Karpas-422 (cell line): ENCODE data around the gene A1CF. TPM values are rescaled to one million over a fixed set of nuclear protein-coding genes. Genes with fewer than 3 reads are reported as not detected.
"Not testable (repeated sequence)": the region's sequence is repeated elsewhere in the genome, so short reads cannot be mapped to it uniquely, and the experiment has no call there.

Experiments used
- DNase-seq: peaks from one replicate; pipeline ENCODE4 v3.0.0-alpha.2; 2015
- H2AFZ ChIP-seq: fragments of 200-600 bp; sonication (generic); 2 replicates; pipeline ENCODE4 v1.6.1; 2014; ENCODE audit warnings: antibody characterized with exemption, low read length, mixed read lengths
- H3K27ac ChIP-seq: fragments of 200-600 bp; sonication (generic); 2 replicates; pipeline ENCODE4 v1.5.1; 2014; ENCODE audit warnings: mild to moderate bottlenecking, low read length, moderate library complexity
- H3K27me3 ChIP-seq: fragments of 200-600 bp; sonication (generic); 2 replicates; pipeline ENCODE4 v1.6.1; 2014; ENCODE audit warnings: low read length, mixed read lengths
- H3K36me3 ChIP-seq: fragments of 200-600 bp; sonication (generic); 2 replicates; pipeline ENCODE4 v1.6.1; 2014; ENCODE audit warnings: low read length, mixed read lengths; ENCODE audit not compliant: insufficient read depth
- H3K4me1 ChIP-seq: fragments of 200-600 bp; sonication (generic); 2 replicates; pipeline ENCODE4 v1.6.1; 2014; ENCODE audit warnings: mild to moderate bottlenecking, low read length, mixed read lengths
- H3K4me2 ChIP-seq: fragments of 200-600 bp; sonication (generic); 2 replicates; pipeline ENCODE4 v1.6.1; 2014; ENCODE audit warnings: low read length, low read depth, mild to moderate bottlenecking; ENCODE audit not compliant: poor library complexity, severe bottlenecking
- H3K4me3 ChIP-seq: fragments of 200-600 bp; sonication (generic); 2 replicates; pipeline ENCODE4 v1.5.1; 2014; ENCODE audit warnings: mild to moderate bottlenecking, antibody characterized with exemption, low read length, mixed read lengths
- H3K79me2 ChIP-seq: fragments of 200-600 bp; sonication (generic); 2 replicates; pipeline ENCODE4 v1.6.1; 2014; ENCODE audit warnings: mild to moderate bottlenecking, low read length, mixed read lengths
- H3K9ac ChIP-seq: fragments of 200-600 bp; sonication (generic); 2 replicates; pipeline ENCODE4 v1.6.0; 2014; ENCODE audit warnings: low read length
- H3K9me2 ChIP-seq: fragments of 200-600 bp; sonication (generic), shearing (Covaris generic); replicated peaks from 2 replicates; pipeline ENCODE4 v1.6.0; 2014; ENCODE audit warnings: mild to moderate bottlenecking, low read length, moderate library complexity; ENCODE audit not compliant: insufficient read depth
- H3K9me3 ChIP-seq: fragments of 300-700, 200-600 bp; sonication (generic); 2 replicates; pipeline ENCODE4 v1.6.1; 2014; ENCODE audit warnings: low read length, mixed read lengths
- H4K20me1 ChIP-seq: fragments of 200-600 bp; sonication (generic); 2 replicates; pipeline ENCODE4 v1.6.1; 2014; ENCODE audit warnings: mild to moderate bottlenecking, antibody characterized with exemption, low read length, low read depth; ENCODE audit not compliant: insufficient read depth
- total RNA-seq: library from RNA; depleted of rRNA; stranded (reverse); fragments of >200 nt; shearing (Covaris generic); gene quantifications from 2 replicates; pipeline ENCODE4 v1.2.3, GENCODE V29; 2014; ENCODE audit warnings: low replicate concordance; rRNA removed

Gene A1CF, protein sequence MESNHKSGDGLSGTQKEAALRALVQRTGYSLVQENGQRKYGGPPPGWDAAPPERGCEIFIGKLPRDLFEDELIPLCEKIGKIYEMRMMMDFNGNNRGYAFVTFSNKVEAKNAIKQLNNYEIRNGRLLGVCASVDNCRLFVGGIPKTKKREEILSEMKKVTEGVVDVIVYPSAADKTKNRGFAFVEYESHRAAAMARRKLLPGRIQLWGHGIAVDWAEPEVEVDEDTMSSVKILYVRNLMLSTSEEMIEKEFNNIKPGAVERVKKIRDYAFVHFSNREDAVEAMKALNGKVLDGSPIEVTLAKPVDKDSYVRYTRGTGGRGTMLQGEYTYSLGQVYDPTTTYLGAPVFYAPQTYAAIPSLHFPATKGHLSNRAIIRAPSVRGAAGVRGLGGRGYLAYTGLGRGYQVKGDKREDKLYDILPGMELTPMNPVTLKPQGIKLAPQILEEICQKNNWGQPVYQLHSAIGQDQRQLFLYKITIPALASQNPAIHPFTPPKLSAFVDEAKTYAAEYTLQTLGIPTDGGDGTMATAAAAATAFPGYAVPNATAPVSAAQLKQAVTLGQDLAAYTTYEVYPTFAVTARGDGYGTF
- not detected in 2 replicates for total RNA-seq

DNA sequence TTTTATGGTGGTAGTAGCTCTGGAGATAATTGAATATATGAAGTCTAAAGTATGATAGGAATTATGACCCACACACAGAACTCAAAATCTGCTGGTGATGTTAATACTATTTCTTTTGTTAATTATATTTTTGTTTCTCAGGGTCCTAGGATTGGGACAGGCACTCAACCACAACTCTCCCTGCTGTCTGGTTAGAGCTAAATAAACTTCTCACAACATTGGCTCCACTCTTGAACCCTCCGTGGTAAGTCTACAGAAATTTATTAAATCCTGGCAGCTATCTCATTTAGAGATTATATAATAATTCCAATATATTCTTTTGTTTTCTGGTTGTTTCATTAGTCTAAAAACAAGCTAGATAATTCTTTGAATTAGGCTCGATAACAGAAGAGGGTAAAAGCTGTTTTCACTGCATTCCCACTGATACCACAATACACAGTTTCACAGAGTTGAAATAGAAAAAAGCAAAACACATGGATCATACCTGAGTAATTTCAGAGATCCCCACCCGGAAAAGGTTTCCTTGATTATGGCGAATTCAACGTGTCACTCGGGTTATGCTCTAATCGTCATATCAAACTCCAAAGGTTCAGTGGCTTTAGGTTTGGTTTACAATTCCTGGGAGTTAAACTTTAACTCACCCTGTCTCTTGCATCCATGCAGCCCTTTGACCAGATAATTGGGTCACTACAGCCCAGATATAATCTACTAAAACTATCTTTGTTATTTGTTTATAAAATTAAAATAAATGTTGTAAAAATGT, at the start of gene A1CF:
A1CF (minus strand) TSS at position 531 of the 763 bp plus-strand sequence. CDS start 25,687 bp downstream, outside the sequence.
- H3K27ac ChIP-seq, result no peak within 1 kb of the TSS
- H3K9ac ChIP-seq, result no peak within 1 kb of the TSS
- H3K4me1 ChIP-seq, result no peaks in the 10 kb centered on the region
- no peak within 1 kb of the TSS for H3K4me3 ChIP-seq
- H2AFZ ChIP-seq, result no peak within 1 kb of the TSS
- no peaks in the 10 kb centered on the region for H3K9me2 ChIP-seq
- H3K4me2 ChIP-seq, result no peak within 1 kb of the TSS
- H3K9me3 ChIP-seq, result no peaks in the 10 kb centered on the region
- H3K79me2 ChIP-seq, result no peaks in the 10 kb centered on the region
- no peaks in the 10 kb centered on the region for H4K20me1 ChIP-seq
- H3K36me3 ChIP-seq, result no peaks in the 10 kb centered on the region
- H3K27me3 ChIP-seq, result no peaks in the 10 kb centered on the region
- no peak for DNase-seq

DNA sequence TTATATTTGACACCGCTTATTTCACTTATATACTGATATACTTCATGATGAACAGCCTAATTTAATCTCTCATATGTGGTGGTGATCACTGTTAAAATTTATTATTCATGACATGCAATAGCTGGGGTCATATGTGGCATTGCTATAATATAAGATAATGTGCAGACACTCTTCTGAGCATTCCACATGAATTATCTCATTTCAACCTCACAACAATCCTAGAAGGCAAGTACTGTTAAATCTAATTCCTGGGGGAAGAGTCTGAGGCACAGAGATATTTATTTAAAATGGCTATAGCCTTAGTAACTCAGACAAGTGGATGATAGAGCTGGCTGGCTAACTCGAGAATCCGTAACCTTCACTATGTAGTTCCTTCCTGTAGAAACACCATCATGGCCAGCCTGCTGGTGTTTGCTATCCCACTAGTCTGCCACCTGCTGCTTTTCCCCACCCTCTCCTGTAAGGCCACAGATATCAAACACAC, 46.6 kb upstream of the A1CF start:
- H3K4me3 ChIP-seq, result no peak overlapping the region
- no peaks in the 10 kb centered on the region for H3K4me1 ChIP-seq
- DNase-seq, result no peak
- H2AFZ ChIP-seq, result no peak overlapping the region
- H3K27ac ChIP-seq, result no peak overlapping the region
- no peaks in the 10 kb centered on the region for H3K79me2 ChIP-seq
- no peaks in the 10 kb centered on the region for H3K27me3 ChIP-seq
- no peaks in the 10 kb centered on the region for H3K36me3 ChIP-seq
- H3K4me2 ChIP-seq, result no peak overlapping the region
- no peak overlapping the region for H3K9ac ChIP-seq
- H3K9me2 ChIP-seq, result no peaks in the 10 kb centered on the region
- no peaks in the 10 kb centered on the region for H4K20me1 ChIP-seq
- H3K9me3 ChIP-seq, result no peaks in the 10 kb centered on the region

GRCh38 chr10:50929670-50930069, 44.2 kb upstream of the A1CF start:
- H3K4me1 ChIP-seq, result no peaks in the 10 kb centered on the region
- H3K79me2 ChIP-seq, result no peaks in the 10 kb centered on the region
- H3K9me3 ChIP-seq, result no peaks in the 10 kb centered on the region
- no peak overlapping the region for H2AFZ ChIP-seq
- H3K27ac ChIP-seq, result no peak overlapping the region
- H3K4me2 ChIP-seq, result no peak overlapping the region
- DNase-seq, result no peak
- H3K36me3 ChIP-seq, result no peaks in the 10 kb centered on the region
- no peaks in the 10 kb centered on the region for H4K20me1 ChIP-seq
- no peaks in the 10 kb centered on the region for H3K27me3 ChIP-seq
- no peak overlapping the region for H3K9ac ChIP-seq
- no peaks in the 10 kb centered on the region for H3K9me2 ChIP-seq
- no peak overlapping the region for H3K4me3 ChIP-seq

DNA sequence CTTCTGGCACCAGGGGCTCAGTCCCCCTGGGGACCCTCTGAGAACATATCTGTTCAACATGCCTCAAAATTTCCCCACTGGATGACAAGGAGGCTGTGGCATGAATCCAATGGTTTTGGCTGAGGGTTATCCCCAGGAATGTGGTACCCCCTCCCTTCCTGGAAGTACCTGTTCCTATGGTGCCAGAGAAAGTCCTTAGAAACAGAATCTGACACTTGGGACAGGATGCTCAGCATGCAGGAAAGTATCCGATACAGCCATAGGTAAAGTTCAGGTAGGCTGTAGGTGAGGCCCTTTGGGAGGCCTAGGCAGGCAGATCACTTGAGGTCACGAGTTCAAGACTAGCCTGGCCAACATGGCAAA, 42.7 kb upstream of the A1CF start:
- H2AFZ ChIP-seq, result no peak overlapping the region
- no peaks in the 10 kb centered on the region for H3K27me3 ChIP-seq

GRCh38 chr10:50927522-50928189, 42.2 kb upstream of the A1CF start:
- no peaks in the 10 kb centered on the region for H3K9me3 ChIP-seq

More for the DNA sequence above, 42.7 kb upstream of the A1CF start:
- no peak overlapping the region for H3K4me3 ChIP-seq
- H4K20me1 ChIP-seq, result no peaks in the 10 kb centered on the region
- no peak overlapping the region for H3K27ac ChIP-seq
- no peaks in the 10 kb centered on the region for H3K9me2 ChIP-seq
- no peak overlapping the region for H3K9ac ChIP-seq
- H3K4me1 ChIP-seq, result no peaks in the 10 kb centered on the region
- no peak for DNase-seq
- no peaks in the 10 kb centered on the region for H3K9me3 ChIP-seq
- no peaks in the 10 kb centered on the region for H3K36me3 ChIP-seq
- no peaks in the 10 kb centered on the region for H3K79me2 ChIP-seq
- H3K4me2 ChIP-seq, result no peak overlapping the region

DNA sequence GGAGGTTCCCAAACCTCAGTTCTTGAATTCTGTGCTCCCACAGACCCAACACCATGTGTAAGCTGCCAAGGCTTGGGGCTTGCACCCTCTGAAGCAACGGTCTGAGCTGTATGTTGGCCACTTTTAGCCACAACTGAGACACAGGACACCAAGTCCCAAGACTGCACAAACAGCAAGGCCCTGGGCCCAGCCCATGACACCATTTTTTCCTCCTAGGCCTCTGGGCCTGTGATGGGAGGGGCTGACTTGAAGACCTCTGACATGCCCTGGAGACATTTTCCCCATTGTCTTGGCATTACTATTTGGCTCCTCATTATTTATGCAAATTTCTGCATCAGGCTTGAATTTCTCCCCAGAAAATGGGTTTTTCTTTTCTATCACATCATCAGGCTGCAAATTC, 38.0 kb upstream of the A1CF start:
- H4K20me1 ChIP-seq, H3K9me2 ChIP-seq, H3K4me2 ChIP-seq, DNase-seq, H3K4me3 ChIP-seq, H3K79me2 ChIP-seq, H3K36me3 ChIP-seq, H3K27ac ChIP-seq, H3K27me3 ChIP-seq, H2AFZ ChIP-seq, H3K4me1 ChIP-seq, H3K9ac ChIP-seq, H3K9me3 ChIP-seq: not testable (repeated sequence)

More at GRCh38 chr10:50927522-50928189, 42.2 kb upstream of the A1CF start:
- no peak for DNase-seq
- Histone ChIP-seq H3K4me3 (no peak overlapping the region), H3K36me3 (no peaks in the 10 kb centered on the region), H3K9me2 (no peaks in the 10 kb centered on the region), H3K4me2 (no peak overlapping the region), H3K27me3 (no peaks in the 10 kb centered on the region), H3K4me1 (no peaks in the 10 kb centered on the region), H3K27ac (no peak overlapping the region), H3K9ac (no peak overlapping the region), H4K20me1 (no peaks in the 10 kb centered on the region), H3K79me2 (no peaks in the 10 kb centered on the region), H2AFZ (no peak overlapping the region)

DNA sequence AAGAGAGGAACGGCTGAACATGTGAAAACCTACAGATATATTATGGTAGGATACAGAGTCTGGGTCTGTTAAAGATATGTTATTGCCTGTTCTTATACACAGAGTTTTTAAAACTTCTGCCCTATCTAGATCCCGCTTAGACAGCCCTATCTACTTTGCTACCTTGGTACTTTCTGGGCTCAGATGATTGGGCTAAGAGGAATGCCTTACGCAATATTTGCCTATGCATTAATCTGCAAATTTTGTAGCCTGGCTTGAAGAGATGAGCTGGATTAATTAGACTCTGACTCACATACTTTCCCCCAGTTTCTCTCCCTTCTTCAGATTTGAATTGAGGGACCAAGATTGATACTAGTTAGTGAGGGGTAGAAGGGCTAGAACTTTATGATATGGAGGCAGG, 33.6 kb upstream of the A1CF start:
- H2AFZ ChIP-seq, result no peak overlapping the region
- H3K9ac ChIP-seq, result no peak overlapping the region
- no peaks in the 10 kb centered on the region; the same call in 1 of the 2 replicates for H3K9me2 ChIP-seq
- H3K36me3 ChIP-seq, result no peaks in the 10 kb centered on the region
- DNase-seq, result no peak
- no peak overlapping the region for H3K27ac ChIP-seq
- H3K4me1 ChIP-seq, result no peaks in the 10 kb centered on the region
- no peaks in the 10 kb centered on the region for H4K20me1 ChIP-seq
- H3K4me3 ChIP-seq, result no peak overlapping the region
- no peaks in the 10 kb centered on the region for H3K79me2 ChIP-seq
- H3K4me2 ChIP-seq, result no peak overlapping the region
- no peaks in the 10 kb centered on the region for H3K27me3 ChIP-seq
- H3K9me3 ChIP-seq, result no peaks in the 10 kb centered on the region
